ENCODE data around the gene HDAC4.

Gene HDAC4

DNA sequence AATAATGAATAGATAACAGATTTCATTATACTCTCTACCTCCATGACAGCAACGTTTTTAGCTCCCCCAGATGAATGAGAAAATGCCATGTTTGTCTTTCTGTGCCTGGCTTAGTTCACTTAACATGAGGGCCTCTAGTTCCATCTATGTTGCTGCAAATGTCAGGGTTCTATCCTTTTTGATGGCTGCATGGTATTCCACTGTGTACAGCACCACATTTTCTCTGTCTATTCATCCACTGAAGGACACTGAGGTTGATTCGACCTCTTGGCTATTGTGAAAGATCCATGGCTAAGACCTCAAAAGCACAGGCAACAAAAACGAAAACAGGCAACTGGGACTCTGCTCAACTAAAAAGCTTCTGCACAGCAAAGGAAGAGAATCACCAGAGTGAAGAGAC lies 264.6 kb downstream of the HDAC4 start:
- no peak overlapping the region for H3K4me3 ChIP-seq (ENCODE audit: low read length)

GRCh38 chr2:239135531-239135930 lies 265.3 kb downstream of the HDAC4 start:
- no peak for DNase-seq (ENCODE audit: low read depth)
- H3K4me3 ChIP-seq (ENCODE audit: low read length): no peak overlapping the region
- TF ChIP-seq, protein P1, sequence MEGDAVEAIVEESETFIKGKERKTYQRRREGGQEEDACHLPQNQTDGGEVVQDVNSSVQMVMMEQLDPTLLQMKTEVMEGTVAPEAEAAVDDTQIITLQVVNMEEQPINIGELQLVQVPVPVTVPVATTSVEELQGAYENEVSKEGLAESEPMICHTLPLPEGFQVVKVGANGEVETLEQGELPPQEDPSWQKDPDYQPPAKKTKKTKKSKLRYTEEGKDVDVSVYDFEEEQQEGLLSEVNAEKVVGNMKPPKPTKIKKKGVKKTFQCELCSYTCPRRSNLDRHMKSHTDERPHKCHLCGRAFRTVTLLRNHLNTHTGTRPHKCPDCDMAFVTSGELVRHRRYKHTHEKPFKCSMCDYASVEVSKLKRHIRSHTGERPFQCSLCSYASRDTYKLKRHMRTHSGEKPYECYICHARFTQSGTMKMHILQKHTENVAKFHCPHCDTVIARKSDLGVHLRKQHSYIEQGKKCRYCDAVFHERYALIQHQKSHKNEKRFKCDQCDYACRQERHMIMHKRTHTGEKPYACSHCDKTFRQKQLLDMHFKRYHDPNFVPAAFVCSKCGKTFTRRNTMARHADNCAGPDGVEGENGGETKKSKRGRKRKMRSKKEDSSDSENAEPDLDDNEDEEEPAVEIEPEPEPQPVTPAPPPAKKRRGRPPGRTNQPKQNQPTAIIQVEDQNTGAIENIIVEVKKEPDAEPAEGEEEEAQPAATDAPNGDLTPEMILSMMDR (conservative IDR thresholded peaks at IDR 0.05; ENCODE audit: low read length): no peak

More for the DNA sequence above, 264.6 kb downstream of the HDAC4 start:
- DNase-seq (ENCODE audit: low read depth): no peak
- TF ChIP-seq, protein P1 (conservative IDR thresholded peaks at IDR 0.05; ENCODE audit: low read length): no peak

DNA sequence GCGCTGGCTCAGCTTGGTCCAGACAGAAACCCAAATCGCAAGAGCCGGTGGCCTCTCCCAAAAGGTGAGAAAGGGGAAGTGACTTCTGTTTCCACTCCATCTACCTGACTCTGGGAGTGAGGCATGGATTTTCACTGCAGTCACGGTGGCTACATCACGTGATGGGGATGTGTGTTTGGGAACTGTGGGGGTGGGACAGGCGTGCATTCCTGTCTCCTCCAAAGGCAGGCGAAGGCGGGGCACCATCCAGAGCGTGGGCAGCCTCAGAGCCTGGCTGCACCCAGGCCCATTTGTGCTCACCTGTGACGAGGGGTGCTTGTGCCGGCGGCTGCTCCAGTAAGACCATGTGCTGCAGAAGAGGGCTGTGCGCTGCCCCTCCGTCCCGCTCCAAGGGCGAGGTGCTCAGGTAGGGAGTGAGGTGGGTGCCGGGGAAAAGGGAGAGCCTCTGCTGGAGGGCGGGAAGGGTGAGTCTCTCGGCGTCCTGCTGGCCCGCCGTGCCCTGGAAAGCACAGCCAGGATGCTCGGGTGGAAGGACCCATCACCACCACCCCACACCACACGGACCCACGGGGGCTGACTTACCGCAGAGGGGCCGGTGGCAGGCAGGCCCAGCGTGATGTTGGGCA lies 266.8 kb downstream of the HDAC4 start:
- TF ChIP-seq, protein P1 (conservative IDR thresholded peaks at IDR 0.05; ENCODE audit: low read length): no peak
- no peak for DNase-seq (ENCODE audit: low read depth)
- no peak overlapping the region for H3K4me3 ChIP-seq (ENCODE audit: low read length)

DNA sequence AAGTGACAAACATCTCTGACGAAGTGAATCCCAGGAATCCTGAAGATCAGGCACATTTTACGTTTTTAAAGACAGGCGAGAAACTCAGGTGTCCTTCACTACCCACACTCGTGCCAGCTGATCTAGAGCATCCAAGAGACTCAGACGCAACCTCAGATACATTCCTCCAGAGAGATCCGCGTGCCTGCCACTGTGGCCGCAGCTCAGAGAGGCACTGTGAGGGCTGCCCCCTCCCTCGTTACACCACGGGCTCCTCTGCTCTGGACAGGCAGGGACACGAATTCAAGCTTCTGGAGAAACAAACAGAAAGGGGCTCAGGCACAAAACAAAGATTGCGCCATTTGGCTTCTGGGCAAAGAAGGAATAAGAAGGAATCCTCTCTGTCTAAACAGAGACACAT lies 268.0 kb downstream of the HDAC4 start:
- no peak overlapping the region for H3K4me3 ChIP-seq (ENCODE audit: low read length)
- TF ChIP-seq, protein P1 (conservative IDR thresholded peaks at IDR 0.05; ENCODE audit: low read length): no peak
- no peak for DNase-seq (ENCODE audit: low read depth)

- TF ChIP-seq, protein P1 (conservative IDR thresholded peaks at IDR 0.05; ENCODE audit: low read length): no peak
- H3K4me3 ChIP-seq (ENCODE audit: low read length): no peak overlapping the region
- no peak for DNase-seq (ENCODE audit: low read depth)
Observed at GRCh38 chr2:239132156-239132709, 268.6 kb downstream of the HDAC4 start.

GRCh38 chr2:239131521-239131920 lies 269.3 kb downstream of the HDAC4 start:
- no peak overlapping the region for H3K4me3 ChIP-seq (ENCODE audit: low read length)
- DNase-seq (ENCODE audit: low read depth): no peak
- TF ChIP-seq, protein P1 (conservative IDR thresholded peaks at IDR 0.05; ENCODE audit: low read length): no peak

DNA sequence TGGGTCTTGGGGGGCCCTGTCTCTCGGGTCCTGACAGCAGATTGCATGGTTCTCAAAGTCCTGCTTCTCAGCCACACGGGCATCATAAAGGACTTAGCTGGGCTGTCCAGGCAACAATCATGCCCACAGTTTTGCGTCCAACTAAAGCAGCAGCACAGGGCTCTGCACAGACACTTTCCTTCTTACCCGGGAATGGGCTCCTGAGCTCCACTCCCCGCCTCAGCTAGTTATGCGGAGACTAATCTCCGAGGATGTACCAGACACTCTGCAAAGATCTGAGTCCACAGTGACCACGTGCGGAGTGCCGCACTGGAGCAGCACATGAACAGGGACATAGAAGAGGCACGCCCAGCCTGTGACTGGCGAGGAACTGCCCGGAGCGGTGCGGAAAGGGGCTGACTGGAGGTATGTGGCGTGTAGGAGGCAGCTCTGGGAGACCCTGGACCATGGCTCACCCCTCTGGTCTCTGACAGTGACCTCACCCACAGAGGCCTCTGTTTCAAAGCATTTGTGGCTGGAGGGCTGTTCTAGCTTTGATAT lies 270.0 kb downstream of the HDAC4 start:
- TF ChIP-seq, protein P1 (conservative IDR thresholded peaks at IDR 0.05; ENCODE audit: low read length): no peak
- no peak for DNase-seq (ENCODE audit: low read depth)
- no peak overlapping the region for H3K4me3 ChIP-seq (ENCODE audit: low read length)
